Fibroblast of villous mesenchyme (primary cell): Measurements from ENCODE around the gene PRSS22. TPM values are rescaled to one million over a fixed set of nuclear protein-coding genes. Genes with fewer than 3 reads are reported as not detected.

Source experiments
- DNase-seq: peaks from one replicate; pipeline ENCODE4 v3.0.0-alpha.2; 2010; ENCODE audit warnings: low read depth
- H3K4me3 ChIP-seq: 2 replicates; pipeline ENCODE4 v1.5.1; 2011; ENCODE audit warnings: low read depth, mild to moderate bottlenecking, low read length
- total RNA-seq: library from RNA; depleted of rRNA; stranded (reverse); fragments of >200 nt; gene quantifications from 2 replicates; pipeline ENCODE4 v1.2.3, GENCODE V29; 2012
- TF ChIP-seq, protein P1 (sequence below): IDR thresholded peaks from 2 replicates; pipeline ENCODE4 v1.5.1; 2012; ENCODE audit warnings: low read depth, mild to moderate bottlenecking, low read length; ENCODE audit not compliant: insufficient read depth

PRSS22 gene
- total RNA-seq, 1 donor, result not detected

- DNase-seq, result no peak
- TF ChIP-seq, protein P1, sequence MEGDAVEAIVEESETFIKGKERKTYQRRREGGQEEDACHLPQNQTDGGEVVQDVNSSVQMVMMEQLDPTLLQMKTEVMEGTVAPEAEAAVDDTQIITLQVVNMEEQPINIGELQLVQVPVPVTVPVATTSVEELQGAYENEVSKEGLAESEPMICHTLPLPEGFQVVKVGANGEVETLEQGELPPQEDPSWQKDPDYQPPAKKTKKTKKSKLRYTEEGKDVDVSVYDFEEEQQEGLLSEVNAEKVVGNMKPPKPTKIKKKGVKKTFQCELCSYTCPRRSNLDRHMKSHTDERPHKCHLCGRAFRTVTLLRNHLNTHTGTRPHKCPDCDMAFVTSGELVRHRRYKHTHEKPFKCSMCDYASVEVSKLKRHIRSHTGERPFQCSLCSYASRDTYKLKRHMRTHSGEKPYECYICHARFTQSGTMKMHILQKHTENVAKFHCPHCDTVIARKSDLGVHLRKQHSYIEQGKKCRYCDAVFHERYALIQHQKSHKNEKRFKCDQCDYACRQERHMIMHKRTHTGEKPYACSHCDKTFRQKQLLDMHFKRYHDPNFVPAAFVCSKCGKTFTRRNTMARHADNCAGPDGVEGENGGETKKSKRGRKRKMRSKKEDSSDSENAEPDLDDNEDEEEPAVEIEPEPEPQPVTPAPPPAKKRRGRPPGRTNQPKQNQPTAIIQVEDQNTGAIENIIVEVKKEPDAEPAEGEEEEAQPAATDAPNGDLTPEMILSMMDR, result no peak
- no peak overlapping the region for H3K4me3 ChIP-seq
Measured at GRCh38 chr16:2824626-2825025, 33.3 kb downstream of the PRSS22 start.

DNA sequence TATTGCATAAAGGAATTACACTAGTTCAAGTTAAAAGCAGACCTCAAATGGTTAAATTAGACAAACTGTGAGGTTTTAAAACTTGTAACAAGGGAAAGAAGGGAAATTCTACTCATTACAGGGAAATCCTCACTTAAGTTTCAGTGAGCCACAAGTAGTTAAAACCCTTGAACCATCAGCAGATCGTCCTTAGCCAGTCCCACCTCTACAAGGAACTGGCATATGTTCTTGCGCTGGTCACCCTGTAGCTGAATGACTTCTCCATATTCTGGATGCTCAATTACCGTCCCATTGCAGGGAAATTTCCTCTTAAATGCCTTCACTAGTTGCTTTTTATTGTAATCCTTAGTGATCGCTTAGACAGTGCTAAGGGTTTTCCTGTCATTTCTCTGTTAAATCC, 35.5 kb downstream of the PRSS22 start:
- TF ChIP-seq, protein P1, result no peak
- no peak for DNase-seq
- H3K4me3 ChIP-seq, result no peak overlapping the region

DNA sequence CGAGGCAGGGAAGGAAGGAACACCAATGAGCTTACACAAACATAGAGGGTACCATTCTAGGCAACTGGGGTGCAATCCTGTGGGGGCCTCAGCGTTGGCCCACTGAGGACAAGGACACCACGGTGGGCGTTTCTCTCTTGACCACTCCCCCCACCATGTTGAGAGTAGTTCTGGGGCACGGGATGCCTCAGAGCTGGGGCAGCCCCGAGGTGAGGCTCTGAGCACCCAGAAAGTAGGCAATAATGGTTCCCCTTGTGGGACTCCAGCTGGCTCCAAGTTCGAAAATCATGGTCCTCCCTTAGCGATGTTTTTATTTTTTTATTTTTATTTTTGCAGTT, 35.8 kb downstream of the PRSS22 start:
- TF ChIP-seq, protein P1, result no peak
- no peak for DNase-seq
- H3K4me3 ChIP-seq, result no peak overlapping the region

GRCh38 chr16:2821487-2822157, 36.3 kb downstream of the PRSS22 start:
- DNase-seq, result no peak
- no peak overlapping the region for H3K4me3 ChIP-seq
- TF ChIP-seq, protein P1, result no peak

DNA sequence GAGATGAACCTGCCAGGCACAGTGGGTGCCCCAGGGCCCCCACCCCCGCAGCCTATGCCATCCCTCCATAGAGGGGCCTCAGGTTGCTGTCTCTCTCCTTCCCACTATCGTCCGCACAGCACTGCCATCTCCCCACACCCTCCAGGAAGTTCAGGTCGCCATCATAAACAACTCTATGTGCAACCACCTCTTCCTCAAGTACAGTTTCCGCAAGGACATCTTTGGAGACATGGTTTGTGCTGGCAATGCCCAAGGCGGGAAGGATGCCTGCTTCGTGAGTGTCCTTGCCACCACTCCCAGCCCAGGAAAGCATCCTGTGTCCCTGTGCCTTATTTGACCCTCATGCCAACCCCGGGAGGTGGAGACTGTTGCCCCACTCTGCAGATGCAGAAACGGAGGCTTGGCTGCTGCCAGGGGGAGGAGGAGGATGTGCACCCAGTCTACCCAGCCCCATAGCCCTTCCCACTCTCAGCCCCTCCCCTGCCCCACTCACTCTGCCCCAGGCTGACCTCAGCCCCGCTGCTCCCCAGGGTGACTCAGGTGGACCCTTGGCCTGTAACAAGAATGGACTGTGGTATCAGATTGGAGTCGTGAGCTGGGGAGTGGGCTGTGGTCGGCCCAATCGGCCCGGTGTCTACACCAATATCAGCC, 37.0 kb downstream of the PRSS22 start:
- TF ChIP-seq, protein P1, result no peak
- no peak for DNase-seq
- no peak overlapping the region for H3K4me3 ChIP-seq

GRCh38 chr16:2819939-2820835, 37.8 kb downstream of the PRSS22 start:
- no peak overlapping the region for H3K4me3 ChIP-seq
- no peak for DNase-seq
- TF ChIP-seq, protein P1, result no peak
